DOHH2 (cell line): Measurements from ENCODE around the gene CCDC146.

Experiments
- H3F3A ChIP-seq: fragments of 200-600 bp; sonication (generic), shearing (Covaris generic); 2 replicates; pipeline ENCODE4 v1.6.0; 2016; ENCODE audit warnings: antibody characterized with exemption, mild to moderate bottlenecking; ENCODE audit not compliant: control insufficient read depth, insufficient read depth
- H3K27ac ChIP-seq: fragments of 200-600 bp; sonication (generic); 2 replicates; pipeline ENCODE4 v1.5.1; 2014; ENCODE audit warnings: low read depth, mild to moderate bottlenecking, low read length, moderate library complexity
- H3K27me3 ChIP-seq: fragments of 200-600 bp; sonication (generic); 2 replicates; pipeline ENCODE4 v1.6.1; 2014; ENCODE audit warnings: mild to moderate bottlenecking, low read length, mixed read lengths; ENCODE audit not compliant: control insufficient read depth
- H3K36me3 ChIP-seq: fragments of 200-600 bp; sonication (generic); 2 replicates; pipeline ENCODE4 v1.6.1; 2014; ENCODE audit warnings: mild to moderate bottlenecking, low read length, moderate library complexity, mixed read lengths; ENCODE audit not compliant: control insufficient read depth
- H3K4me1 ChIP-seq: fragments of 200-600 bp; sonication (generic); 2 replicates; pipeline ENCODE4 v1.6.1; 2014; ENCODE audit warnings: mild to moderate bottlenecking, low read length, mixed read lengths; ENCODE audit not compliant: control insufficient read depth
- H3K4me2 ChIP-seq: fragments of 200-600 bp; sonication (generic); 2 replicates; pipeline ENCODE4 v1.6.0; 2014; ENCODE audit warnings: mild to moderate bottlenecking, low read length, moderate library complexity
- H3K4me3 ChIP-seq: fragments of 200-600 bp; sonication (generic); 2 replicates; pipeline ENCODE4 v1.5.1; 2014; ENCODE audit warnings: mild to moderate bottlenecking, low read length, mixed read lengths
- H3K79me2 ChIP-seq: fragments of 200-600 bp; sonication (generic); 2 replicates; pipeline ENCODE4 v1.6.1; 2014; ENCODE audit warnings: mild to moderate bottlenecking, low read length, mixed read lengths; ENCODE audit not compliant: control insufficient read depth
- H3K9me2 ChIP-seq: fragments of 200-600 bp; sonication (generic); replicated peaks from 2 replicates; pipeline ENCODE4 v1.6.1; 2014; ENCODE audit warnings: mild to moderate bottlenecking, low read length, mixed read lengths; ENCODE audit not compliant: control insufficient read depth
- H3K9me3 ChIP-seq: fragments of 200-600 bp; sonication (generic); 2 replicates; pipeline ENCODE4 v1.6.1; 2014; ENCODE audit warnings: antibody characterized with exemption, low read length, mixed read lengths; ENCODE audit not compliant: control insufficient read depth, insufficient read depth
- H4K20me1 ChIP-seq: fragments of 200-600 bp; sonication (generic); 2 replicates; pipeline ENCODE4 v1.6.0; 2014; ENCODE audit warnings: low read depth, mild to moderate bottlenecking, antibody characterized with exemption, low read length, moderate library complexity; ENCODE audit not compliant: control insufficient read depth, insufficient read depth
- CTCF ChIP-seq: fragments of 200-600 bp; sonication (generic); IDR thresholded peaks from one replicate; pipeline ENCODE4 v1.5.1; 2014; ENCODE audit warnings: antibody characterized with exemption, mild to moderate bottlenecking, low read depth, low read length; ENCODE audit not compliant: poor library complexity, severe bottlenecking
- EZH2phosphoT487 ChIP-seq: fragments of 200-600 bp; sonication (generic); IDR thresholded peaks from 2 replicates; pipeline ENCODE4 v1.6.1; 2017; ENCODE audit warnings: borderline replicate concordance, mild to moderate bottlenecking, antibody characterized with exemption, low read length, moderate library complexity, mixed read lengths

CCDC146 gene

GRCh38 chr7:77188731-77189437, 66.5 kb downstream of the CCDC146 start:
- TF ChIP-seq CTCF (no peak), EZH2phosphoT487 (no peak)
- Histone ChIP-seq H3K4me2 (peak overlapping the region; percentile 30), H3K36me3 (peaks cover 3% of the 10 kb centered on the region; the same call in 1 of the 2 replicates), H3K9me3 (no peaks in the 10 kb centered on the region), H3K79me2 (no peaks in the 10 kb centered on the region), H3K27ac (no peak overlapping the region; the same call in 1 of the 2 replicates), H3K9me2 (no peaks in the 10 kb centered on the region), H3F3A (no peaks in the 10 kb centered on the region), H3K4me3 (0 out of 2 replicates have a peak overlapping the region, but pooled peaks have one; percentile 2), H4K20me1 (no peaks in the 10 kb centered on the region), H3K27me3 (no peaks in the 10 kb centered on the region), H3K4me1 (peaks cover 37% of the 10 kb centered on the region)

- H3K9me3 ChIP-seq = no peaks in the 10 kb centered on the region
- H3K79me2 ChIP-seq = no peaks in the 10 kb centered on the region
- H3K4me1 ChIP-seq = peaks cover 39% of the 10 kb centered on the region
- H3K4me2 ChIP-seq = no peak overlapping the region
- H3K27me3 ChIP-seq = no peaks in the 10 kb centered on the region
- H3F3A ChIP-seq = no peaks in the 10 kb centered on the region
- peaks cover 3% of the 10 kb centered on the region; the same call in 1 of the 2 replicates for H3K36me3 ChIP-seq
- H4K20me1 ChIP-seq = no peaks in the 10 kb centered on the region
- H3K9me2 ChIP-seq = no peaks in the 10 kb centered on the region; the same call in 1 of the 2 replicates
- TF ChIP-seq EZH2phosphoT487 = no peak
- no peak for TF ChIP-seq CTCF
- H3K27ac ChIP-seq = no peak overlapping the region
- no peak overlapping the region for H3K4me3 ChIP-seq
Observed at GRCh38 chr7:77197141-77197540, 74.7 kb downstream of the CCDC146 start.

- Histone ChIP-seq H3K9me3 (no peaks in the 10 kb centered on the region), H3K36me3 (no peaks in the 10 kb centered on the region), H3F3A (0 out of 2 replicates have a peak, but pooled peaks cover 2% of the 10 kb centered on the region), H3K27me3 (no peaks in the 10 kb centered on the region), H3K9me2 (no peaks in the 10 kb centered on the region; the same call in 1 of the 2 replicates), H3K4me2 (peak within 1 kb of the TSS; percentile 71), H3K79me2 (no peaks in the 10 kb centered on the region), H4K20me1 (no peaks in the 10 kb centered on the region), H3K27ac (peak within 1 kb of the TSS; percentile 20; the same call in 1 of the 2 replicates), H3K4me3 (peak within 1 kb of the TSS; percentile 55), H3K4me1 (peaks cover 25% of the 10 kb centered on the region)
- TF ChIP-seq EZH2phosphoT487 (no peak), CTCF (no peak)
Observed at GRCh38 chr7:77199013-77199966, 76.9 kb downstream of the CCDC146 start, which contains the start of gene FGL2. Gene FGL2 (minus strand): TSS chr7:77199819. CDS start chr7:77199793, 26 bp downstream.
